H1 (cell line): ENCODE measurements around the gene SEMA4C. TPM values are rescaled to one million over a fixed set of nuclear protein-coding genes. Genes with fewer than 3 reads are reported as not detected.

Source experiments
- CTCF ChIP-seq, 3 experiments: IDR thresholded peaks; 1 replicate in 2 of 3; 2 replicates in 1 of 3; pipeline versions ENCODE4 v1.5.1 to v1.6.1; 2011; ENCODE audit warnings: low read length in 3 of 3, mild to moderate bottlenecking in 3 of 3, inconsistent platforms in 2 of 3, low read depth in 1 of 3, moderate library complexity in 1 of 3; ENCODE audit not compliant: insufficient read depth in 1 of 3; ENCODE audit errors: control extremely low read depth in 1 of 3
- E2F6 ChIP-seq: IDR thresholded peaks from 2 replicates; pipeline ENCODE4 v1.6.1; 2012; ENCODE audit warnings: inconsistent platforms
- SAP30 ChIP-seq: fragments of 300-600 bp; sonication (generic); IDR thresholded peaks from 2 replicates; pipeline ENCODE4 v1.7.1; 2012; ENCODE audit warnings: low read length, moderate library complexity, mild to moderate bottlenecking, inconsistent platforms; ENCODE audit not compliant: insufficient read depth, insufficient replicate concordance
- USF2 ChIP-seq: IDR thresholded peaks from 2 replicates; pipeline ENCODE4 v1.6.1; 2011; ENCODE audit warnings: low read length, improper control_type of control experiment
- polyA plus RNA-seq, 7 experiments: library from polyadenylated mRNA; depleted of rRNA in 3 of 7; stranded (reverse) in 5 of 7; unstranded in 2 of 7; fragments of >200 nt in 5 of 7; fragments of 200-250 nt in 2 of 7; gene quantifications; 1 replicate in 5 of 7; 2 replicates in 1 of 7; 4 replicates in 1 of 7; pipeline versions ENCODE4 v1.2.1 to v1.2.3, GENCODE V29; 2011 to 2013; ENCODE audit warnings: missing spikeins in 2 of 7, mixed read lengths in 2 of 7
- total RNA-seq: library from RNA; stranded (reverse); fragmentation: NEBNext Ultra II Directional; extraction: Animal tissue kit (Norgen Biotek cat#: 25700); gene quantifications from 2 replicates; pipeline ENCODE4 v1.2.1, GENCODE V29; 2021

SEMA4C gene
- total and polyA plus RNA-seq, 2 of the 8 experiments (the other 6 are each of a cell fraction or from before 2014, with no cell fraction given) = 47.5 to 67.3 TPM

GRCh38 chr2:96842600-96842999, 27.3 kb downstream of the SEMA4C start (continued):
- no peak for TF ChIP-seq SAP30
- TF ChIP-seq USF2 = no peak
- no peak for TF ChIP-seq CTCF (IDR thresholded peaks at IDR 0.05; ENCODE audit: control extremely low read depth in 1 of 3, insufficient read depth in 1 of 3, low read depth in 1 of 3, low read length in 3 of 3)
- TF ChIP-seq E2F6 = no peak
- TF ChIP-seq, all 59 proteins: peak for 0
